HG03066 (cell line): ENCODE results near the gene TSPO2.
"Not testable (repeated sequence)": the region's sequence is repeated elsewhere in the genome, so short reads cannot be mapped to it uniquely, and the experiment has no call there.

Source experiments
- ATAC-seq: cut with Tn5 transposase; IDR thresholded peaks from one replicate; pipeline ENCODE4 v1.9.1; 2021; ENCODE audit warnings: low read depth; ENCODE audit not compliant: unreplicated experiment

TSPO2 gene, protein sequence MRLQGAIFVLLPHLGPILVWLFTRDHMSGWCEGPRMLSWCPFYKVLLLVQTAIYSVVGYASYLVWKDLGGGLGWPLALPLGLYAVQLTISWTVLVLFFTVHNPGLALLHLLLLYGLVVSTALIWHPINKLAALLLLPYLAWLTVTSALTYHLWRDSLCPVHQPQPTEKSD

DNA sequence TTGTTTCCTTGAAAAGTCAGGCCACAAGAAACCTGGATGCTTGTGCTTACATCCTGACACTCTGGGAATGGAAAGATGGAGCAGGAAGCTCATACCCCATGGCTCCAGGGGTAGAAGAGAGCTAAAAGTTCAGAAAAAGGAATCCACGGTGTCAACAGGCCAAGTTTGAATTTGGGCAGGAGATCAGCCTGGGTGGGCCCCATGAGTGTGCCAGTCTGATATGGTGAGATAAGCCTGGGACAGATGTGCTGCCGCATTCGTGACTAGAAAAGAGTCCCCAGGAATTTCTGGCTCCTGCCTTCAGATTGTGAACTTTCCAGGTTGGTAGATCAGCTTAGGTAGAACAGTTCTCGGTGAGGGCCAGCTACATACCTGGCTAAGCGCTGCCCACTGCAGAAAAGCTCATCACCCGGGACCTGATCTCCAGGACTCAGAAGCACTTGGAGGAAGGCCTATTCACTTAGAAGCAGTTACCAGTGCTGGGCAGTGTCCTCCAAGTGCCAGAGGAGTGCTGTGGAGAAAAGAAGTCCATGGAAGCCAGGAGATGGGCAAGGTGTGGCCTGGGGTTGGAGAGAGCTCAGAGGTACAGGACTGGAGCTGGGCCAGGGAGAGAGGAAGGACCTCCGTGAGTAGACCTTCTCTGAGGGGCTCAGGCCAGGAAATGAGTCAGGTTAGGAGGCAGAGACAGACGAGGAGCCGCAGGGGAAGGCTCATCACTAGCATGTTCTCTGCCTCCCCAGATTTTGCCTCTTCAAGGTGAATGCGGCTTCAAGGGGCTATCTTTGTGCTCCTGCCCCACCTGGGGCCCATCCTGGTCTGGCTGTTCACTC is at the start of gene TSPO2:
TSPO2 (plus strand) TSS at position 242 of the 830 bp plus-strand sequence; CDS start at position 761, 519 bp downstream.
- no peak for ATAC-seq

GRCh38 chr6:40992746-40993145 is 49.5 kb upstream of the TSPO2 start:
- no peak for ATAC-seq

- ATAC-seq, result no peak
Measured at GRCh38 chr6:40996591-40997233, 45.6 kb upstream of the TSPO2 start.

GRCh38 chr6:40997234-40997957 is 44.9 kb upstream of the TSPO2 start:
- ATAC-seq, result no peak

GRCh38 chr6:40998661-40999060 is 43.6 kb upstream of the TSPO2 start:
- no peak for ATAC-seq

DNA sequence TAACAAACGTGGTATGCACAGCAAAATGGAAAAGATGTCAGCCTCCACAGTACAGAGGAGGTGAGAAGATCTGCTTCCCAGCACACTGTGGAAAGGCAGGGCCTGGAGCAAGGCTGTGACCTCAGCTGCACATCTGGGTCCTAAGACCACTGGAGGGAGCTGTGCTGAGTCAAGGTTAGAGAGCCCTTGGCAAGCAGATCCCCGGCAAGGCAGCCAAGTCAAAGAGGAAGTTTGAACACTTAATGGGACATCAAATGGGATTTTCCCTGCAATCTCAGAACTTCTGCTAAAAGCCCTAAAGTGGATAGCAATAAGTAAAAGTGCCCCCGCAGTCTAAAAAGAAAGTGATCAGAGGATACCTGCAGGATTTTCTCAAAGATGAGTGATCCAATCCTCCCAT is 42.7 kb upstream of the TSPO2 start:
- ATAC-seq, result no peak

GRCh38 chr6:41000248-41000647 is 42.0 kb upstream of the TSPO2 start:
- ATAC-seq, result no peak

GRCh38 chr6:41002168-41002567 is 40.1 kb upstream of the TSPO2 start:
- ATAC-seq, result no peak

DNA sequence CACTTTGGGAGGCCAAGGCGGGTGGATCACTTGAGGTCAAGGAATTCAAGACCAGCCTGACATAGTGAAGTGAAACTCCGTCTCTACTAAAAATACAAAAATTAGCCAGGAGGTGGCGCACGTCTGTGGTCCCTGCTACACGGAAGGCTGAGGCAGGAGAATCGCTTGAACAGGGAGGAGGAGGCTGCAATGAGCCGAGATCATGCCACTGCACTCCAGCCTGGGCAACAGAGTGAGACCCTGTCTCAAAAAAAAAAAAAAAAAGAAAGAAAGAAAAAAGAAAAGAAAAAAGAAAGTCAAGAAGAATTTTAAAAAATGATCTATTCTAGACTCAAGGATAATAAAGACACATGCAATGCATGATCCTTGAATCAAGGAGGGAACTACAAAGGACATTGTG is 36.0 kb upstream of the TSPO2 start:
- ATAC-seq, result not testable (repeated sequence)

GRCh38 chr6:41006980-41007379 is 35.3 kb upstream of the TSPO2 start:
- ATAC-seq, result not testable (repeated sequence)

GRCh38 chr6:41008011-41008410 is 34.3 kb upstream of the TSPO2 start:
- ATAC-seq, result no peak

DNA sequence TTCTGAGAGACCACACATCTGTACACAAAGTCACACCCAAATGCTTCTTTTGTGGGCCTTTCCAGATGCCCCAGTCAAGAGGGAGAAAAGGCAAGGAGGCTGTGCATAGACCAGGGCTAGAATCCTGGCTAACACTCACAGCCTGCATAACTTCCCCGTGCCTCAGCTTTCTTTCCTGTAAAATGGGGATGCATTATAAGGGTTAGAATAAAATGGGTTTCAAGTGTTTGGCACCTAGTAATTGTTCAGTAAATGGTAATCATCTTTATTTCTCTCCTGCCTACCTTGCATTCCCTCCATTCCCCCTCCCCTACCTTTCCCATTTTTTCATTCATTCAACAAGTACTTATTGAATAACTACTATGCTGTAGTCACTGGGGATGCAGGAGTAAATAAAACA is 32.6 kb upstream of the TSPO2 start:
- no peak for ATAC-seq

DNA sequence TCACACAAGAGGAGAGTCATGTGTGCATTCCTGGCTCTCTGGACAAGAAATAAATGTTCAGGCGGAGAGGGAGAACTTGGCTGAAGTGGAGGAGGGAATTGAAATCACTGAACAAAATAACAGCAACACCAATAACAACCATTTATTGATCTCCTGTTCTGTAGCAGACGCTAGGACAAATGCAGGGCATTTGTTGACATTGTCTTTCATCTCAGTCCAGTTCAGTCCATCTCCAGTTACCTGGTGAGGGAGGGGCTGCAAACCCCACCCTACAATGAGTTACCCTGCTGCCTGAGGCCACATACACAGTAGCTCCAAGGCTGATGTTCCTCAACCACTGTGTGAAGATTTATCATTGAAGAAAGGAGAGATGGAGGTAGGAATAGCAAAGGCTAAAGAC is 30.6 kb upstream of the TSPO2 start:
- no peak for ATAC-seq

DNA sequence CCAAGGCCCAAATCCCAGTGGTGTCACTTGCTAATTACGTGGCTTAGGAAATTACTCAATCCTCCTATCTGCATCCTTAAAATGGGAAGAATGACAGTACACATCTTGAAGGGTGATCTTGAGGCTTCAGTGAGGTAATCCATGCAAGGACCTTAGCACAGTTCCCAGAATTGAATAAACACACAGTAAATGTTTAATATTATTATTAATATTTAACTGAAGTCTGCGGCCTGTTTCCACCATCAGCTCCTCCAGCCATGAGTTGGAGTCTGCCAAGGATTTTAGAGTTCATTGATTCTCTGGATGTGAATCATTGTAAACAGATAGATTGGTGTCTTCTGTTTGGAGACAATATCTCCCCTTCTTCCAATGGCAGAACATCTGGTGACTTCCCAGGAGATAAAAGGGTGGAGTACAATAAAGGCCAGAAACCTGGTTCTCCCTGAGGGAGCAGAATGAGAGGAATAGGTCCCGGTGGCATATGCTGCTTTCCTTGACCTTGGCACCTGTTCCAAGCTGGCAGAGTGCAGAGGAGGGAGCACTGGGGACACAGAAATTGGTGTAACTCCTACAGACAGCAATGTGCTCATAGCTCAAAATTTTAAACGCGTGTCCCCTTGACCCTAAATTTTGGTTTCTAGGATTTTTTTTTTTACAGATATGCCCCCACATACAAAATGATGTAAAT is 28.7 kb upstream of the TSPO2 start:
- no peak for ATAC-seq

GRCh38 chr6:41014780-41015179 is 27.5 kb upstream of the TSPO2 start:
- no peak for ATAC-seq

- ATAC-seq, result not testable (repeated sequence)
Measured at GRCh38 chr6:41015860-41016259, 26.4 kb upstream of the TSPO2 start.

GRCh38 chr6:41017663-41018062 is 24.6 kb upstream of the TSPO2 start:
- ATAC-seq, result no peak

GRCh38 chr6:41021832-41022231 is 20.4 kb upstream of the TSPO2 start:
- no peak for ATAC-seq

DNA sequence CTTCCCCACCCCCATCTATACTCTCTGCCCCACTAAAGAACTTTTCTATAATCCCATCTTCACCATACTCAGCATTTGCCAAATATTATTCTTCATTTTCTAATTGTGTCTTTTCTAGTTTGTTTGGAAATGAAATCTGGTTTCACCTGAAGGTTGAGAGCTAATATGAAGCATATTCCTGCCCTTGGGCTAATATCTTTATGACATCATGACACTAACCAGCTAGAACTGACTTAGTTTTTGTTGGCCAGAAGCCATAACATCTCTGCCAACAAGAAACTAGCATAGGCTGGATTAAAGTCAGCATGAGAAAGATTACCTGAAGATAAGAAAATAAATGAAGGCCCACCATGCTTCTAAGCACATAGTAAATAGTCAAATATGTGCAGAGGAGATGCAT is 20.0 kb upstream of the TSPO2 start:
- ATAC-seq, result no peak

GRCh38 chr6:41023114-41023513 is 19.2 kb upstream of the TSPO2 start:
- no peak for ATAC-seq
